Ureter (tissue), 1 donor: ENCODE measurements around the gene ERVFRD-1. TPM values are rescaled to one million over a fixed set of nuclear protein-coding genes. Genes with fewer than 3 reads are reported as not detected.

Experiments used
- total RNA-seq: library from RNA; stranded (reverse); gene quantifications from one replicate; pipeline ENCODE4 v1.2.4, GENCODE V29; 2023
- donor health status: DM: yes; HTN: yes; CAD: no.

ERVFRD-1 gene
- total RNA-seq, 1 donor from 2014 or later: 0.18 TPM

Other genes with a start within 250 kb of the ERVFRD-1 start
- gene GCM2, start 229.7 kb downstream of the ERVFRD-1 start, total RNA-seq: not detected
- gene SYCP2L, start 224.7 kb downstream of the ERVFRD-1 start, total RNA-seq: 0.26 TPM
- 0.31 TPM for gene ELOVL2, start 67.4 kb downstream of the ERVFRD-1 start, total RNA-seq
- gene SMIM13, start 17.9 kb downstream of the ERVFRD-1 start, total RNA-seq: 6.7 TPM
- gene NEDD9, start 120.9 kb upstream of the ERVFRD-1 start, total RNA-seq: 65.8 TPM